Measurements from ENCODE around the gene ZNF841. TPM values are rescaled to one million over a fixed set of nuclear protein-coding genes. Genes with fewer than 3 reads are reported as not detected.
"Not testable (repeated sequence)": the region's sequence is repeated elsewhere in the genome, so short reads cannot be mapped to it uniquely, and the experiment has no call there.

ZNF841 gene
- total RNA-seq, 2 donors from 2014 or later: 46.3 to 105 TPM

DNA sequence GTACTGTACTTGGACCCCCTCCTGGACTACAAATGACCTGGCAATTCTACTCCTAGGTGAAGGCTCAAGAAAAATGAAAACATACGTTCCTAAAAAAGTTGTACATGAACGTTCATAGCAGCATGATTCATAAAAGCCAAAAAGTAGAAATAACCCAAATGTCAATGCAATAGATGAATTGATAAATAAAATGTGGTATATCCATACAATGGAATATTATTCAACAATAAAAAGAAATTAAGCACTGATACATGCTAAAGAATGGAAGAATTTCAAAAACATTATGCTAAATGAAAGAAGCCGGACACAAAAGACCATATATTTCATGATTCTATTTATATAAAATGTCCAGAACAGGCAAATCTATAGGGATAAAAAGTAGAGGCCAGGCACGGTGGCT is 56.4 kb downstream of the ZNF841 start:
- no peak overlapping the region for H3K27ac ChIP-seq
- TF ChIP-seq, protein P1, sequence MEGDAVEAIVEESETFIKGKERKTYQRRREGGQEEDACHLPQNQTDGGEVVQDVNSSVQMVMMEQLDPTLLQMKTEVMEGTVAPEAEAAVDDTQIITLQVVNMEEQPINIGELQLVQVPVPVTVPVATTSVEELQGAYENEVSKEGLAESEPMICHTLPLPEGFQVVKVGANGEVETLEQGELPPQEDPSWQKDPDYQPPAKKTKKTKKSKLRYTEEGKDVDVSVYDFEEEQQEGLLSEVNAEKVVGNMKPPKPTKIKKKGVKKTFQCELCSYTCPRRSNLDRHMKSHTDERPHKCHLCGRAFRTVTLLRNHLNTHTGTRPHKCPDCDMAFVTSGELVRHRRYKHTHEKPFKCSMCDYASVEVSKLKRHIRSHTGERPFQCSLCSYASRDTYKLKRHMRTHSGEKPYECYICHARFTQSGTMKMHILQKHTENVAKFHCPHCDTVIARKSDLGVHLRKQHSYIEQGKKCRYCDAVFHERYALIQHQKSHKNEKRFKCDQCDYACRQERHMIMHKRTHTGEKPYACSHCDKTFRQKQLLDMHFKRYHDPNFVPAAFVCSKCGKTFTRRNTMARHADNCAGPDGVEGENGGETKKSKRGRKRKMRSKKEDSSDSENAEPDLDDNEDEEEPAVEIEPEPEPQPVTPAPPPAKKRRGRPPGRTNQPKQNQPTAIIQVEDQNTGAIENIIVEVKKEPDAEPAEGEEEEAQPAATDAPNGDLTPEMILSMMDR (IDR thresholded peaks at IDR 0.05): no peak
- no peaks in the 10 kb centered on the region for H3K4me1 ChIP-seq (ENCODE audit: control insufficient read depth in 1 of 2, low read depth in 2 of 2)
- peaks cover 74% of the 10 kb centered on the region for H3K9me3 ChIP-seq
- peaks cover 83% of the 10 kb centered on the region for H3K36me3 ChIP-seq
- no peaks in the 10 kb centered on the region for H3K27me3 ChIP-seq (replicated peaks; ENCODE audit: insufficient read depth)
- ATAC-seq (ENCODE audit: insufficient number of reproducible peaks, low FRiP score, low read depth) (no peak), DNase-seq (ENCODE audit: low spot score) (no peak)
- H3K4me3 ChIP-seq: no peak overlapping the region

DNA sequence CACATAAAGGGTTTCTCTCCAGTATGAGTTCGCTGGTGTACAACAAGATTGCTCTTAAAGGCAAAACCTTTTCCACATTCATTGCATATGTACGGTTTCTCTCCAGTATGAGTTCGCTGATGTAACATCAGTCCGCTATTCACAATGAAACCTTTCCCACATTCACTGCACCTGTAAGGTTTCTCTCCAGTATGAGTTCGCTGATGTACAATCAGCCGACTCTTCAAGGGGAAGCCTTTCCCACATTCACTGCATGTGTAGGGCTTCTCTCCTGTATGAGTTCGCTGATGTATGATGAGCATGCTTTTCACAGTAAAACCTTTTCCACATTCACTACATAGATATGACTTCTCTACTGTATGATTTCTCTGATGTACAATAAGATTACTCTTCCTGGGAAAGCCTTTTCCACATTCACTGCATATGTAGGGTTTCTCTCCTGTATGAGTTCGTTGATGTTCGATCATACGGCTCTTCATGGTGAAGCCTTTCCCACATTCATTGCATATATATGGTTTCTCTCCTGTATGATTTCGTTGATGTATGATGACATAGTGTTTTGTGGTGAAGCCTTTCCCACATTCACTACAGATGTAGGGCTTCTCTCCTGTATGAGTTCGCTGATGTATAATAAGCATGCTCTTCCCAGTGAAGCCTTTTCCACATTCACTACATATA is 61.4 kb downstream of the ZNF841 start:
- H3K36me3 ChIP-seq: peaks cover 54% of the 10 kb centered on the region
- no peak for ATAC-seq (ENCODE audit: insufficient number of reproducible peaks, low FRiP score, low read depth)
- TF ChIP-seq, protein P1 (IDR thresholded peaks at IDR 0.05): no peak
- no peak overlapping the region for H3K4me3 ChIP-seq
- no peak overlapping the region for H3K27ac ChIP-seq
- no peaks in the 10 kb centered on the region for H3K27me3 ChIP-seq (replicated peaks; ENCODE audit: insufficient read depth)
- H3K9me3 ChIP-seq: peaks cover 78% of the 10 kb centered on the region
- no peak for DNase-seq (ENCODE audit: low spot score)
- H3K4me1 ChIP-seq (ENCODE audit: control insufficient read depth in 1 of 2, low read depth in 2 of 2): no peaks in the 10 kb centered on the region

DNA sequence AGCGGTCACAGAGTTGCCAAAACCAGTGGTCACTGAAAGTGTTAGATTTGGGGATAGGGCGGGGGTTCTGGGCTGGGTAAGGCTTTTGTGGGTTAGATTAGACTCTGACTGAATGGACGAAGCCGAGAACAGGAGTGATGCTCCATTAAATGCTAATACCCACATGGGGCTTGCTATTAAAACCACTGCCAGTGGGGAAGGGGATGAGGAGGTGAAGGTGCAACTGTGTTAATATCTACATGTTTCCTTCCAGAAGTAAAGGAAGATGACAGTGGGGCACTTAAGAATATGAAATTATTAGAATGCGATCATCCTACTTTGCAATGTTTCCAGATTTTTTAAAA is 66.8 kb downstream of the ZNF841 start:
- no peak for DNase-seq (ENCODE audit: low spot score)
- peak overlapping the region; percentile 90 for H3K4me3 ChIP-seq
- peaks cover 42% of the 10 kb centered on the region for H3K9me3 ChIP-seq
- TF ChIP-seq, protein P1 (IDR thresholded peaks at IDR 0.05): no peak
- H3K27ac ChIP-seq: peak overlapping the region; percentile 90 to 97
- H3K4me1 ChIP-seq (ENCODE audit: control insufficient read depth in 1 of 2, low read depth in 2 of 2): peaks cover 4 to 15% of the 10 kb centered on the region in 2 donors
- ATAC-seq (ENCODE audit: insufficient number of reproducible peaks, low FRiP score, low read depth): no peak
- H3K36me3 ChIP-seq: peaks cover 22% of the 10 kb centered on the region
- no peaks in the 10 kb centered on the region for H3K27me3 ChIP-seq (replicated peaks; ENCODE audit: insufficient read depth)

DNA sequence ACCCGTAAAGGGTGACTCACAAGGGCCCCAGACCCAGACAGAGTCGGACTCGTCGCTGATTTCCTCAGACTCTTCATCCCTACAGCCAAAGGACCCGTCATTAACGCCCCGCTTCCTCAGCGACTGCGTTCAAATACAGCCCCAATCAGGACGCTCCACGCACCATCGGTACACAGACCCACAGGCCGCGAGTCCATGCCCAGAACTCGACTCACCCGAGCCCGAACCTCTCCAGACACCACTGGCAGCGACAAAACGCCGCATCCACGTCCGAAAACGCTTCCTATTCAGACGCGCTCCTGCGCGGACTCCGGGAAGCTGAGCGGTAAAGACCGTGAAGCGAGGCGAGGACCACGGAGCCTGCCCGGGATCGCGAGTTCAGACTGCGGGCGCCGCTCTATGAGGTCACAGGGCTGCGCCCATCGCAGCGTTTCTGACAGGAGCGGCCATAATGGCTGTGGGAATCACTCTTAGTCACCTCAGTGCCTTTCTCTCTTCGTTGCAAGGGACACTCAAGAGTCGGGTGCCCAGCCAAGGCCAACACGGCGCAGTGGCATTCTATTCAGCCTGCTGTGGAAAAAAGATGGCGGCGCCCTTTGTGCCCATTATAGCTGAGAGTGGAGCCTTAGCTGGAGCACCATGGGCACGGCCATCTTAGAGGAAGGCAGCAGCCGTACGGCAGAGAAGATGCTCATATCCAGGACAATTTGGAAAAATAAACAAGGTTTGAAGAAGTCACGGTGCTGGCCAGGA is 67.4 kb downstream of the ZNF841 start, which contains the start of gene ZNF614:
ZNF614 (minus strand) TSS at position 353 of the 753 bp plus-strand sequence. CDS start 2,634 bp downstream, outside the sequence.
- peak; percentile 99 for ATAC-seq (ENCODE audit: insufficient number of reproducible peaks, low FRiP score, low read depth)
- Histone ChIP-seq H3K27me3 (replicated peaks; ENCODE audit: insufficient read depth) (no peaks in the 10 kb centered on the region), H3K36me3 (peaks cover 27% of the 10 kb centered on the region), H3K4me1 (ENCODE audit: control insufficient read depth in 1 of 2, low read depth in 2 of 2) (peaks cover 4 to 15% of the 10 kb centered on the region in 2 donors), H3K4me3 (peak within 1 kb of the TSS; percentile 90), H3K9me3 (peaks cover 43% of the 10 kb centered on the region), H3K27ac (peak within 1 kb of the TSS; percentile 90 to 97)
- DNase-seq (ENCODE audit: low spot score): peak; percentile 77
- TF ChIP-seq, protein P1 (IDR thresholded peaks at IDR 0.05): no peak

DNA sequence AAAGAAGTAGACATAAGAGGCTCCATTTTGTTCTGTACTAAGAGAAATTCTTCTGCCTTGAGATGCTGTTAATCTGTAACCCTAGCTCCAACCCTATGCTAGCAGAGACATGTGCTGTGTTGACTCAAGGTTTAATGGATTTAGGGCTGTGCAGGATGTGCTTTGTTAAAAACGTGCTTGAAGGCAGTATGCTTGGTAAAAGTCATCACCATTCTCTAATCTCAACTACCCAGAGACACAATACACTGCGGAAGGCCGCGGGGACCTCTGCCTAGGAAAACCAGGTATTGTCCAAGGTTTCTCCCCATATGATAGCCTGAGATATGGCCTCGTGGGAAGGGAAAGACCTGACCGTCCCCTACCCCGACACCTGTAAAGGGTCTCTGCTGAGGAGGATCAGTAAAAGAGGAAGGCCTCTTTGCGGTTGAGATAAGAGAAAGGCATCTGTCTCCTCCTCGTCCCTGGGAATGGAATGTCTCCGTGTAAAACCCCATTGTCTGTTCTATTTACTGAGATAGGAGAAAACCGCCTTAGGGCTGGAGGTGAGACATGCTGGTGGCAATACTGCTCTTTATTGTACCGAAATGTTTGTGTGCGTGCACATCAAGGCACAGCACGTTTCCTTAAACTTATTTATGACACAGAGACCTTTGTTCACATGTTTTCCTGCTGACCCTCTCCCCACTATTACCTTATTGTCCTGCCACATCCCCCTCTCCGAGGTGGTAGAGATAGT is 69.1 kb downstream of the ZNF841 start:
- Histone ChIP-seq H3K36me3 (peaks cover 40% of the 10 kb centered on the region), H3K9me3 (peaks cover 41% of the 10 kb centered on the region), H3K4me1 (ENCODE audit: control insufficient read depth in 1 of 2, low read depth in 2 of 2) (peaks cover 4 to 15% of the 10 kb centered on the region in 2 donors)
- DNase-seq (ENCODE audit: low spot score); ATAC-seq (ENCODE audit: insufficient number of reproducible peaks, low FRiP score, low read depth); H3K4me3 ChIP-seq; H3K27me3 ChIP-seq (replicated peaks; ENCODE audit: insufficient read depth); H3K27ac ChIP-seq: not testable (repeated sequence)

DNA sequence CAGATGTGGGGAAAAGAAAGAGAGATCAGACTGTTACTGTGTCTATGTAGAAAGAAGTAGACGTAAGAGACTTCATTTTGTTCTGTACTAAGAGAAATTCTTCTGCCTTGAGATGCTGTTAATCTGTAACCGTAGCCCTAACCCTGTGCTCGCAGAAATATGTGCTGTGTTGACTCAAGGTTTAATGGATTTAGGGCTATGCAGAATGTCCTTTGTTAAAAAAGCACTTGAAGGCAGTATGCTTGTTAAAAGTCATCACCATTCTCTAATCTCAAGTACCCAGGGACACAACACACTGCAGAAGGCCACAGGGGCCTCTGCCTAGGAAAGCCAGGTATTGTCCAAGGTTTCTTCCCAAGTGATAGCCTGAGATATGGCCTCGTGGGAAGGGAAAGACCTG is 71.1 kb downstream of the ZNF841 start:
- Histone ChIP-seq H3K4me1 (ENCODE audit: control insufficient read depth in 1 of 2, low read depth in 2 of 2) (peaks cover 4 to 15% of the 10 kb centered on the region in 2 donors), H3K9me3 (peaks cover 58% of the 10 kb centered on the region), H3K36me3 (peaks cover 60% of the 10 kb centered on the region)
- not testable (repeated sequence) for H3K27ac ChIP-seq; H3K27me3 ChIP-seq (replicated peaks; ENCODE audit: insufficient read depth); ATAC-seq (ENCODE audit: insufficient number of reproducible peaks, low FRiP score, low read depth); DNase-seq (ENCODE audit: low spot score); H3K4me3 ChIP-seq

Measured in thoracic aorta (tissue), 2 donors.